ENCODE measurements around the gene TUBD1. TPM values are rescaled to one million over a fixed set of nuclear protein-coding genes. Genes with fewer than 3 reads are reported as not detected.

TUBD1 gene
- total RNA-seq, 4 donors from 2014 or later: 7.7 to 62.9 (median 18.7) TPM

DNA sequence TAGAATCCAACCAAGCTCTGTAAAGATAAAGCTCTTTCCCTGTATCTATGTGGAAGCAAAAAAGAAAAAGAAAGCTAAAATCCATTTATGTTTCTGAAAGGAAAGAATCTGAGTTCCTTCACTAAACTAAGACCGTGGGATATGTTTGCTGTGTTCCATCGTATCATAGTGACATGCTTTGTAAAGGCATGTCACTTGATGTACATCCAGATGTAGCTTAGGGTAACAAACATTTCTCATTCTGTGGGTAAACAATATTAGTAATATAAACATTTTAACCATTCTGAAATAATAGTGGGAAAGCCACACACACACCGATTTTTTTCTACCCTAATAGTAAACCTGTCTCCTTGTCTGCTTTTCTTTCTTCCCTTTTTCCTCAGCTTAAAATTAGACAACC is 78.1 kb downstream of the TUBD1 start:
- no peak overlapping the region for H3K27ac ChIP-seq
- H3K4me3 ChIP-seq: no peak overlapping the region
- no peak for DNase-seq
- H3K4me1 ChIP-seq: no peaks in the 10 kb centered on the region
- no peaks in the 10 kb centered on the region for H3K9me3 ChIP-seq
- H3K27me3 ChIP-seq: no peaks in the 10 kb centered on the region
- H3K36me3 ChIP-seq: no peaks in the 10 kb centered on the region
- TF ChIP-seq POLR2A (IDR thresholded peaks at IDR 0.05) (no peak), CTCF (IDR thresholded peaks at IDR 0.05) (no peak)
- intact Hi-C loops (cut with DNase I; ENCODE audit: low total_unique reads): no loop called here

GRCh38 chr17:59814276-59814675 is 78.5 kb downstream of the TUBD1 start:
- Histone ChIP-seq H3K4me3 (no peak overlapping the region), H3K4me1 (no peaks in the 10 kb centered on the region), H3K27ac (no peak overlapping the region), H3K9me3 (no peaks in the 10 kb centered on the region), H3K27me3 (no peaks in the 10 kb centered on the region), H3K36me3 (no peaks in the 10 kb centered on the region)
- no peak for DNase-seq
- intact Hi-C loops (cut with DNase I; ENCODE audit: low total_unique reads): no loop called here
- TF ChIP-seq CTCF (IDR thresholded peaks at IDR 0.05): no peak
- TF ChIP-seq POLR2A (IDR thresholded peaks at IDR 0.05): no peak

GRCh38 chr17:59812139-59812538 is 80.6 kb downstream of the TUBD1 start:
- peaks cover 0 to 4% of the 10 kb centered on the region in 2 donors for H3K4me1 ChIP-seq
- no peak for DNase-seq
- no peak overlapping the region for H3K27ac ChIP-seq
- no peaks in the 10 kb centered on the region for H3K27me3 ChIP-seq
- H3K4me3 ChIP-seq: no peak overlapping the region
- intact Hi-C loops (cut with DNase I; ENCODE audit: low total_unique reads): no loop called here
- H3K9me3 ChIP-seq: no peaks in the 10 kb centered on the region
- H3K36me3 ChIP-seq: no peaks in the 10 kb centered on the region
- TF ChIP-seq POLR2A (IDR thresholded peaks at IDR 0.05): no peak
- no peak for TF ChIP-seq CTCF (IDR thresholded peaks at IDR 0.05)

DNA sequence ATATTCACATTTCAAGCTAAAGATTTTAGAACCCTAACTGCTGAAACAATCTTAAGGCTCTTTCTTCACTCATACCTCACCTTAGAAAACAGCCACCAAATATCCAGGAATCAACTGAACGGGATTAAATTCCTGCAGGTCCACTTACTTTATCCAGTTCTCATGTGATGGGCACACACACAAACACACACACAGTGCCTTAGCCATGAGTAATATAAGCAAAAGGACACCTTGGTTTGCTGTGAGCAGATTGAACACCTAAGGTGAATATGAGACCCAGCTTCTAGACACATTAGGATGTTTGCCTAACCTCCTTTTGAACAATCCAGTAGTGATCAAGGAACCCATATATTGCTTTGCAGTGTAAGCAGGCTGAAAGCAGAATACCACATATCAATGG is 81.5 kb downstream of the TUBD1 start:
- TF ChIP-seq POLR2A (IDR thresholded peaks at IDR 0.05): no peak
- TF ChIP-seq CTCF (IDR thresholded peaks at IDR 0.05): no peak
- intact Hi-C loops (cut with DNase I; ENCODE audit: low total_unique reads): no loop called here
- Histone ChIP-seq H3K27me3 (no peaks in the 10 kb centered on the region), H3K4me3 (no peak overlapping the region), H3K9me3 (no peaks in the 10 kb centered on the region), H3K36me3 (no peaks in the 10 kb centered on the region), H3K4me1 (peaks cover 0 to 4% of the 10 kb centered on the region in 2 donors), H3K27ac (no peak overlapping the region)
- no peak for DNase-seq

- Histone ChIP-seq H3K27me3 (no peaks in the 10 kb centered on the region), H3K27ac (no peak overlapping the region), H3K36me3 (no peaks in the 10 kb centered on the region), H3K4me1 (peaks cover 0 to 4% of the 10 kb centered on the region in 2 donors), H3K4me3 (no peak overlapping the region), H3K9me3 (no peaks in the 10 kb centered on the region)
- DNase-seq: no peak
- intact Hi-C loops (cut with DNase I; ENCODE audit: low total_unique reads): no loop called here
- no peak for TF ChIP-seq CTCF (IDR thresholded peaks at IDR 0.05)
- no peak for TF ChIP-seq POLR2A (IDR thresholded peaks at IDR 0.05)
These were observed 81.9 kb downstream of the TUBD1 start for GRCh38 chr17:59810894-59811153.

MicroRNAs within 50 kb of the gene (microRNA counts, 767-probe panel; counts per million panel counts)
- microRNA hsa-miR-21-5p: 7,778 to 8,767 counts per million in 2 donors

Small RNA genes lying within 50 kb of the gene (microRNA-seq; reads per million reads assigned to microRNA genes)
- 21,705 reads per million, percentile 96 among the genes with 10 or more reads in this experiment for gene MIR21 (ENCODE audit: borderline microRNAs expressed, borderline replicate concordance)

Small RNA genes lying within 50 kb of the gene (small RNA-seq; reads per million reads assigned to genes)
- gene RNU6-450P (not detected), gene RPS29P21 (not detected)

Other genes with a start within 250 kb of the TUBD1 start
- 10 to 100 TPM; 13.2 to 31.8 (median 24.3) TPM for gene PTRH2, start 185.5 kb downstream of the TUBD1 start, total RNA-seq
- gene VMP1, start 185.3 kb downstream of the TUBD1 start, total RNA-seq: 100 to 1,000 TPM in 3 of 4 donors, 10 to 100 TPM in 1; 92.7 to 251 (median 150) TPM
- 10 to 100 TPM; 19.2 to 86.2 (median 55.8) TPM for gene RPS6KB1, start 178 bp upstream of the TUBD1 start, total RNA-seq
- 10 to 100 TPM; 10.3 to 20.5 (median 16.7) TPM for gene RNFT1, start 71.8 kb upstream of the TUBD1 start, total RNA-seq
- gene HEATR6, start 186.0 kb upstream of the TUBD1 start, total RNA-seq: 10 to 100 TPM in 2 of 4 donors, 1 to 10 TPM in 2; 5.6 to 36.4 (median 15.9) TPM